D341Med (cell line): Measurements from ENCODE around the gene BCL11A.

Source experiments
- DNase-seq: peaks from one replicate; pipeline ENCODE4 v3.0.0; 2012; ENCODE audit warnings: low spot score

Gene BCL11A

DNA sequence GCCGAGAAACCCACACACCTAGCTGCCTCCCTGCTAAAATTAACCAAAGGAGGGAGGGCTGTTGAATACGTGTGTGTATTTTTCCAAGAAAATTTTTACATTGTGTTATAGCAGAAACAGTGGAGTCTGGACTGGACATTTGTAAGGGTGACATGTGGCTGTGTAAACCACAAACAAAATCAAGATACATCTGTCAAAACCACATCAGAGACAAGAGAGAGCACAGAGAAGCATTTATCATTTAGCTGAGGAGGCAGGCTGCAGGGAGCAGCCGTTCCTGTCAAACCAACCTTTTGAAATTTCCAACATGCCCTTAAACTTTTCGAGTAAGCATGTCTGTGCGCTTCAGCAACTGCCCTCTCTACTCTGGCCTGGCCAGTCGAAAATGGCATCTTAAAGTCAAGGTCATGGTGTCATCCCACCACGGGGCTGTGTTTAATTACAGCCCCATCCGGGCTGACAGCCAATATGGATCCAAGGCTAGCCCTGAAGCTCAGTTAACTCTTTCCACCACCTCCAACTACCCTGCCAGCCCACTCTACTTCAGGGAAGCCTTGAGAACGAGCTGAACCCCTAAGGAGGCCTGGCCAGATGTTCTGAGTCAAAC, 8.4 kb downstream of the BCL11A start:
- no peak for DNase-seq

DNA sequence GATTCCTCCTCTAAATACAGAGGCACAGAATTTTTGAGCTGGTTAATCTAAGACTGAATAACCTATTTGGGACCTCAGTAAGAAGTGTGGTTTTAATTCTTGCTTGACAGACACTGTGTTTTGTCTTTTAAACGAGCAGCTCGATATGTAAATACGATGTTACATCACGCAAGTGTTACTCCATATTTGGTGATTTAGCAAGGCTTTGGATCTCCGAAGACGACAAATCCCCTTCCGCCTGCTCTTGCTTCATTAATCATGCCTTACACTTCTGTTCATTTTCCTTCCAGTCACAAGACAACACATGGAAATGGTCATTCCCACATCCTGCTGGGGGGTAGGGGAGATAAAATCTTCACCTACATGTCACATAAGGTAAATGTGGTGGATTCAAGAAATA, 9.4 kb downstream of the BCL11A start:
- no peak for DNase-seq

DNA sequence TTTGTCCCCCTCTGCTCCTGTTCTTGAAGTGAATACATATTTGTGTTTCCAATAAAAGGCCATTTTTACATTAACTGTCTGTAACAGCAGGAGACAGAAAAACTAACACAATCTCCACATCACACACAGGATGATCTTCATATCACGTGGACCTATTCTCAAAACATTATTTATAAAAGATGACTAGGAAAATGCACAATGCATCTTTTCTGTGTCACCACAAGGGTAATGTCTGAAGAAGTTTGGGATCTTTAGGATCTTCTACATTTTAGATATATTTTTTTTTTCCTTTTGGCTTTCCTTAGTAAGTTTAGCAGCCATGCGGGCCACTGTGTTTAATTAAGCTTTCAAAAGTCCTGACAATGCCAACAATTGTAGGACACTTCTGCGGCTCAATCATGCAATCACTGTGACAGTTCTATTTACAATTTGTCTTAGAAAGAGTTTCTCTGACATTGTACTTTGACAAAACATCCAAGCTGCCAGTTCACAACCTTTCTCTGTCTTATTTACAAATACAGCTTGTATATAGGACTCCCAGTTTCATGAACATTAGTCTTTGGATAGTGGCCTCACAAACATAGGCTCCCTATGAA, 12.3 kb downstream of the BCL11A start:
- DNase-seq: no peak

DNA sequence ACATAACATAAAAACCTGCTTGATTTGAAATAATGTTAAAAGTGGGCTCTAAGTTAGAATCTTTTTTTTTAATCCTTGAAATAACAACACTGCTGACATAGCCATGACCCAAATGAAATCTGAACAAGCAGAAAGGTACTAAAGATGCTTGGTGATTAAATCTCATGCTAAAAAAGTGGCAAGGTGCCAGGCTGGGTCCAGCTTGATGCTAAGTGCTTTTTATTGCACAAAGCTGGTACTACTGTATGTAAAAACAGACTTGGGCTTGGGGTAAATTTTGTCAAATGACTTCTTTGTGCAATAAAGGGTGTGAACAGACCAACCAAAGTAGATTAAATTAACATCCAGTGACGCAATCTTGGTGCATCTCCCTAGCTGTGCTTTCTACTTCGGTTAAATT, 13.4 kb downstream of the BCL11A start:
- no peak for DNase-seq

DNA sequence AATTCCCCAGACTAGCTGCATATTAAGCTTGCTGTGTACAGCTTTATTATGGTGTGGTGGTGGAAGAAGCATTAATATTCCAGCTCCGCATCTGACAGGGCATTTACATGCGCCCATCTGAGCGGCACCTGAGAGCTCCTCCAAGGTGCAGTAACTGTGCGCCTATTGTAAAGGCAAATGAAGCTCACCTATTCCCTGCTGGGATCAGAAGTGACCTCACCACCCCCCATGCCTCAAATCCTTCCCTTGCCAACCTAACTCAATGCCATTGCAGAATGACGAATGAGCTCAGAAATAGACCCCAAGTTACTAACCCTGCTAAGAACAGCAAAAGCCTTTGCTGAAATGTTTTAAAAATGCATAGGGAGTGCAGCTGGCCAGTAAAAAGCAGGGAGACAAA, 14.3 kb downstream of the BCL11A start:
- no peak for DNase-seq

DNA sequence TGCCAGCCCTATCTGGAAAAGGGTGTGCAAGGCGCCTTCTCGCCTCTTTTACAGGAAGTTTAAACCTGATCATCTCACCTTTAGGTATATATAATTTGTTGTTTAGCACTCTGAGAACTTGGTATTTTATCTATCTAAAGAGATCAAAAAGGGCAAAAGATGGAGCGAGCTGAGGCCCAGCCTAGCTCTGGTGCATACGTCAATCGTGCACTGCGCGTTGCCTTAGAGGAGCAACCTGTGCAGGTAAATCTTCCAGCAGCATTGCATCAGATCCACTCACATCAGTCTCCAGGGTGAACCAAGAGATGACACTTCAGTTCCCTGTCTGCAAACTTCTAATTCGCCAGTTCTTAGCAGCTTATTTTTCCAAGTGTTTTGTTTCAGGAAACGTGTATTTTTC, 15.4 kb downstream of the BCL11A start:
- DNase-seq: no peak

DNA sequence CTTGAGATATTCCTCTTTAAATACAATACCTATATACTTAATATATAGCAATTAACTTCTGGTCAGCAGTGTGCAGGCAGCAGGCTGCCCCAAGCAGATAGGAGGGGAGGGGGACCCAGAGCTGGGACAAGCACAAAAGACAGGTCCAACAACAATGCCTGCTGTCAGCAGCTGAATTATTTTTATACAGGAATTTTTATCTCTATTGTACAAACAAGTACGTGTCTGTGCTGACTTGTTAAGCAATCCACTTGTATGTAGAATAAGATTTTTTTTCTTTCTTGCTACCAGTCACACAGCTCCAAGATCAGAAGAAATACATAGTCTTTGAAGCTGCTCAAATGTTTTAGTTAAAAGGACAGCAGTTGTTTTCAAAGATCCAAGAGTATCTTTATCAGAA, 16.7 kb downstream of the BCL11A start:
- DNase-seq: no peak

DNA sequence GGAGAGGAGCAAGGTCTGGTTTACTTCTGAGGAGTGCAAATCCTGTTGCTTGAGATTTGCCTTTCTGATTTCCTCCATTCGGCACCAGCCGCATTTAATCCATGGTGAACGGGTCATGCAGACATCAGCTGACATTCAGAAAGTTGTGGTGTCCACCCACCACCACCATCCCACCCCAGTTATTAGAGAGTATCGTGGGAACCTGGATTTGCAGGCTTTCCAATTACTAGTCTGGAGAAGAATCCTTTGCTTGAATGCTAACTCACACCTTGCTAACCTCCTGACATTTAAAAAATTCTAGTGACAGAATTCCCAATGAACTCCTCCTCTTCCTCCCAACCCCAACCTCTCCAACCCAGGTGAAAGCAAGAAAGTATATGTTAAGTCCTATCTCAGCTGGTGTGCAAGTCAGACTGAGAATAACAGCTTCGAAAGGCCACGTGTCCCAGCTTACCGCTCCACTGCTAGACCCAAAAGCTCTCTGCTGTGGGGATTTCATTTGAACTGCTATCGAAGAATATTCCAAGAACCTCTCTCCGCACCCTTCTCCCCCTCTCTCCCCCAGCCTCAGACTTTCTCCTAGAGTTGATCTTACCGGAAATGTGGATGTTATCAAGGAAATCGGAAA, 17.7 kb downstream of the BCL11A start:
- no peak for DNase-seq

DNA sequence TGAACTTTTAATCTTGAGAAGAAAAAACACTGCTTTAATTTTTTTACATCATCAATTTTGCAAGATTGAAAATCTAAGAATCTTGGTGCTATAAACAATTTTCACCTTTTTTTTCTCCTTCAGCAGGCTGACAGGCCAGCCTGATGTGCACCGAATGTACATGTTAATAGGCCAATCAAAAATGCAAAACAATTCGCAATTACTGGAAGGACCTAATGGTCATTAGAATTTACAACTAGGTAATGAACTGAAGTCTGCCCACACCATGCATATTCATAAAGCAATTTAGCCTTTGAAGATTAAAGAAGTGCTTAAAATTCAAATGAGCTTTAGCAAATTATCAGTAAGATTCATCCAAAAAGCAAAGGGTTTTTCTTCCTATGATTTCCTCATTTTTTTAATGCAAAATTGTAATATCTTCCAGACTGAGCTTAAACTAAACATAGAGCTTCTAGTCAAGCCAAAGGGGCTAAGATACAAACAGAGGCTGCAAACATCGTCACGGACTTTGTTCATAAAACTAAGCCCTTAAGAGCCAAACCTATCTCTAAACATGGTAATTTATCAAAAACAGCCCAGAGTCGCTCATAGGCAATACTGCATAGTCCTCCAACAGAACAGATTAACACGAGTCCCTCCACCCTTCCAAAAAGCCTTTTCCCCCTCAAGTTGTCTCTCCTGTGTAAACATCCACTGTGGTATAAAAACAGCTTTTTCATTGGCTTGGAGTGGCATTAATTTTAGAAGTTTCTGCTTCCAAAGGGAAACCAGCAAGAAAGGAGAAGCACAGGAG, 18.4 kb downstream of the BCL11A start:
- DNase-seq: no peak

DNA sequence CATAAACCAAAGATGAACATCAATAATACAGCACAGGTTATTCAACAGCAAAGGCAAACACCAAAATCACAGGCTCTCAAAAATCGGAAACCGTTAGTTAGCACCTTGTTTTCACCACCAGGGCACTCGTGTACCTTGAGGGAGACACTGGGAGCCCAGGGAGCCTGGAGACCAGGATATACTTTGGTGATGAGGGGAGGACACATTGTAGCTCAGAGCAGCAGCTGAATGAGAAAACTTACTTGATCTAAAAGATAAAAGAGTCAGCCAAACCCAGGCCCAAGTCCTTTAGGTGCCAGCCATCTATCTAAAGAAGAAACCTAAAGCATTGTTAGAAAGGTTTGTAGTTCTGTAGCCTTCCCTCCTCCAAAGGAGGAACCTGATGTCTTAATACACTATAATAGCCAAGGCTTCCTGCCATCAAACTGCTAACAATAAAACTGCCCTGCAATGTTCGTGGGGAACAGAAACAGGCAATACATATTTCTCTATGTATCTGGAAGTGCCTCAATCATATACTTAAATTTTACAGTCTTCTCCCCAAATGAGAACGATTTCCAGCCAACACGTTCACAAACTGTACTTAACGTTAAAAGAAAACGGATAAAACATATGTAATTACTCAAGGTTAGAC, 19.3 kb downstream of the BCL11A start:
- DNase-seq: no peak

DNA sequence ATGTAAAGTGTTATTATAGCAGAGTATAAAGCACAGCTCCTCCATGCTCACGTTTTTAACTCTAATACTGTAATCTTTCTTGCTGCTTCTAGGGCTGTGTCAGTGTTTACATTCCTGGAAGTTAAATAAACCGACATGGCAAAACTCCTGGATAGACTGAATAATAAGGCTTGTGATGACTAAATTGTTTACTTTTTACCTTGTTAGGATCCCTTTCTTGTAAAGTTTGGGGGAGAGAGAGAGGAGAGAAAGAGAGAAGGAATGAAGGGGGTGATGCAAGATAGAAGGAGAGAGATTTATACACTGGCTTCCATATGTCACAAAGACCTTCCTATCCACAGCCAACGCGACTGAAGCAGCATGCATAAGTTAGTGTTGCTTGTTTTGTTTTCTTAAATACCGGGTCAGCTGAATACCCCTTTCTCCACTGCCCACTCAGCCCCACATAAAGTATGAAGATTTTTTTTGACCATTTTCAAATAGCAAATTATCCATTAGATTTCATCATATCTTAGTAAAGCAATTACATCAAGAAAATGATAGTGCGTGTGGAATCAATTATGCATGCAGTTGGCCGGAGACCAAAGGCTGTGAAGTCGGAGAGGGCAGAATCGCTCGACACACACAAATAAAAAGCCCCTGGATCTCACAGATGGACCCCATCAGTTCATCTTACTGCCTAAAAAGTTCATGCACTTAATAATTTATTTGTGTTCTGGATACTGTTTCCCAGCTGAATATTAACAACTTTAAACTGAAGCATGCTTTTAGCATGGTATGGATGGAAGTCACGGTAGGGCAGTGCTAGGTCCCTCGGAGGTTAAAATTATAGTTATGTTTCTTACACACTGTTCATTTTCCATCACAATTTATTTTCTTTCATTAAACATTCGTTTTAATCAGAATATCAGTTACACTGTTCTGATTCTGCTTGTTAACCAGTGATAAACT, 20.1 kb downstream of the BCL11A start:
- no peak for DNase-seq

DNA sequence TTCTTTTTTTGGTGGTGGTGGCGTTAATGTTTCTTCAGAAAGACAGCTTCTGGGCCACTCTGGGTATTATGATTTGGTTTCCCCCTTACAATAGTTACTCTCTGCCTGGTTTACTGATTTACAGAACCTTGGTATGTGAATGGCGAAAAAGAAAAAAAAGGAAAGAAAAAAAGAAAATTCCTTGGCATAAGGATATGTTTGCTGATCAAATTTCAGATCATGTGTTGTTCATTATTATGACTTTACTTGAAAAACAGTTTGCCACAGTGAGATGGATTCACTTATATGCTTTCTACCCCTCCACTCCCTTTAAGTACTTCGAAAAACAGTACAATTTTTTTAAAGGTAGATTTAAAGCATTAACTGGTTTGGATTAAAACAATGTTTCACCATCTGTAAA, 21.0 kb downstream of the BCL11A start:
- DNase-seq: no peak

DNA sequence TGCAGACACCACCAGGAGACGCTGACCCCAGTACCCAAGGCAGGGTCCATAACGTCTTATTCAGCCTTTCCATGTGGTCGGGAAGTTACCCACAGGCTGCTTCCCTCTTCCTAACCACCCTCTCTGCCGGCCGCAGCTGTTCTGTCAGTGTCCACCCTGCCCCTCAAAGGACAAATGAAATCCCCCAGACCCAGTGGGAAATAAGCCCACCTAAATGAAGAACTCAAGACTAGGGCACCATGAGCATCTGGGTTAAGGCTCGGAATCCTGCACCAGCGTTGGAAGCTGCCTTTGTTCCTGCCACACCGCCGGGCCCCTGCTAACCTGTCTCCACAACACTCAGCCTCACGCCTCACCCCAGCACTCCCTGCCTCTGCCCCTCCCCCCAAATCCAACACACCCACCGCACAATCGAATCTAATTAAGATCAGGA, 21.7 kb downstream of the BCL11A start:
- DNase-seq: no peak

DNA sequence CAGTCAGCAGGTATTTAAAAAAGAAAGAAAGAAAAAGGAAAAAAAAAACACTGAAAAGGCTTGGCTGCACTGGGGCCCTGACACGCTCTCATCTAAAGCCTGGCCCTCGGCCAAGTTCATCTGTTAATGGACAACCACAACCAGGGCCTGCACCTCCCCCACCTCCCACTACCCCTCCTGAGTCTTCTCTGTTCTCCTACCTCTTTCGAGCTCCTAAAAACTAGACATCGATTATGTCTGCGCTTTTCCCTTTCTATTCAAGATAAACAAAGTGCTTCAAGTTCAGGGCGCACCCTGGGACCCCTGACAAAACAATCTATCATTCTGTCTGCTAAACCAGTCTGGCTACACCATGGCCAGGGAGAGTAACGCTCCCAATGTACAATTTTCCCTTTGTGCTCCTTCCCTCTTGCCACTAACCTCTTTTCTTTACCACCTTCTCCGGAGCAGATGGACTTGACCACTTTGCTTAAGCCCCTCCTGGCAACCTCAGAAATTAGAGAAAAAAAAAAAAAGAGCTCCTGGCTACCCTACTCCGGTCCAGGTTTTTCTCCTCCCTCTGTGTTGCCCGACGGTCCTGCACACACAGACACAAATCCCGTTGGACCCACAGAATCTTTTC, 22.7 kb downstream of the BCL11A start:
- peak; percentile 76 for DNase-seq

DNA sequence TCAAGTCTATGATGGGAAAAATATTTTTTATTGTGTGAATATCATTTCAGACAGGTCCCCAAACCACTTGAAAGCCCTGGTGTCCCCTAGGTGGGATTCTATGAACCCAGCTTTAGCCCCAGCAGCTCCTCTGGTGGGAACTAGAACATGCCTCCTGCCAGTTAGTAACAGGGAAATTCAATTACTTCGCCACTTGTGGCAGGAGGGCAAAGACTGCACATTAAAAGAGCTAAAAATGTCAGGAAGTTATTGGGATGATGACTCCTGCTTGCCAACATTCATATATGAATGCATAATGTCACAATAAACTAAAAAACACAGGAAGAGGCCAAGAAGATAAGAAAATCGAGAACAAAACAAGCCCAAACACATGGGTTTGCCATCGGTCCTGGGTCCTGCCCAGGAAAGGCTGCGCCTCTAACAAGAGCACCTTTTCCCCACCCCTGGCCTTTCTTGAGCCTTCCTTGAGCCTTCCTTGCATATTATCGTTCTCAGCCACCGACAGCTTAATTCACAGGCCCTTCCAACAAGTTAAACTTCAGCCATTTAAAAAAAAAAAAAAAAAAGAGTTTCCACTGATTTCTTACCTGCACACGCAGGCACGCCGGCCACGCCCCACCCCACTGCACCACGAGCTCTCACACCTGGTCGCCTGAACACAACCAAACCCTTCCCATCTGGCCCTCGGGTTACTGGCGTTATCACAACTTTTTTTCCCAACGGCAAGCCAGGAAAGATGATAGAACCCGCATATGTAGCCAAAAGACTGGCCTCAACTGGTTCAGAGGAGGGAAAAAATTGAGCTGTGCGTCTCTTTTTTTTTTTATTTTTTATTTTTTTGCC, 23.4 kb downstream of the BCL11A start:
- DNase-seq: no peak

DNA sequence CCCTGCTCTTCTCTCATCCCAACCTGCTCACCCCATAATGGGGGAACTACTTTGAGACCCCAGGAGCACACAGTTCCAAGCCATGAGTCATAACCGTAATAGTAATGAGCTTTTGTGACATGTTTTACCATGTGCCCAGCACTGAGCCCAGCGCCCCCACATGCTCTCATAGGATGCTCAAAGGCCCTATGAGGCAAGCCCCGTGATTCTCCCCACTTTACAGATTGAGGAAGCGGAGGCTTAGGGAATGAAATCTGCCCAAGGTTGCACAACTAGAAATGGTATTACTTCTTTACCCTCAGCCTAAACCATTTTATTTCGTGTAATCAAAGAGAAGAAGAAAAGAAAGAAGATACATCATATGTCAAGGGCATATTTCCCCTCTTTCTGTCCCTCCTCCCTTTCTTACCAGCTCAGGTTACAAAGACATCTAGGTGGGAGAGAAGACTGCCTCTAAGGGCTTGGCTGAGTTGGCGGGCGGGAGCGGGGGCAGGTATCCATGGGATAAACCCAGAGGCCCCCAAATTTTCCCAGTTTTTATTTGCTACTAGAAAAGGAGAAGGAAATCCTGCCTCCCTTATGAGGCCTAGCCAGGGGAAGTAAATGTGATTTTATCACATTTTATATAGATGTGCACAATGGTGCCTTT, 24.2 kb downstream of the BCL11A start:
- DNase-seq: no peak

DNA sequence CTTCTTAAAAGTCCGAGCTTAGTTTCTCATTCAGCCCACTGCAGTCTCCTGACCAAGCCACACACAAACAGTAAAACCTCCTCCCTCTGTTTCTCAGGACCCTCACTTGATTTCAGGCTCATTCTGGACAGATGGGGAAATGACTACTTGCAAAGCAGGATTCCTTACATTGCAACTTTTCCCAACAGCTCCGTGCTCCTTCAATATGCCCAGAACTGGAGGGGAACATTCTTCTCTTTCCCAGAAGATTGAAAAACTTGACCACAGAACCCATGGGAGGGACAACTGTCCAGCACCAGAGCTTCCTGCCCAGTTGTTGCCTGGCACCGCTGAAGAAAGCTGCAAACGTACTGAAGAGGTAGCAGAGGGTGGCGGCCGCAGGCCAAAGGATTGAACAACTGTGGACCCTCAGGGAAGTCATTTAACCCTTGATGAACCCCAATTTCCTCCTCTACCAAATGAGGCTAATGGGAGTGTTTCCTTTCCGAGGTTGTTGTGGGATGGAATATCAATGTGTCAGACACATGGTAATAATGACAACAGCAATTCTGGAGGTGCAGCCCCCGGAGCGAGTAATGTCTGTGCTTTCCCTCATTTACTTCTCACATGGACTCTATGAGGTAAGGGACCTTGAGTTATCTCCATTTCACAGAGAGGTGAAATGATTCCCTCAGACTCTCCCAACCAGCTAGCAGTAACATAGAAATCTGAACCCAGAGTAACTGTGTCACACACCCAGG, 25.0 kb downstream of the BCL11A start:
- DNase-seq: no peak

DNA sequence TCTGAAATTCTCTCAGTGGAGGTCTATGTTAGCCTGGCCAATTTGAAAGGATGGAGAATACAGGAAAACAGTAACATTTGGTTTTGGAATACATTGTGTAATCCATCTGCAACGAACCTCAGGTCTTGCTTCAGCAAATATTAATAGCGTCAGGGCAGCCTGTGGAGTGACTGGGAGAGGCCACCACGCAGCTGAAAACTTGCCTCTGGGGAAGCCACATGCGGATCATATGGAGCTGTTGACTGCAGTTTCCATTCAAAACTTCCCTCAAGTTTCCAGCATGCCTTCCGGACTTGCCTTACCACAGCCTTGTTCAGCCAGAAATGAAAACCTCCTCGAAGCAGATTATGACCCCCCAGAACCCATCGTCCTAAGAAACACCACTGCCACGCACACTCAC, 25.7 kb downstream of the BCL11A start:
- DNase-seq: no peak

DNA sequence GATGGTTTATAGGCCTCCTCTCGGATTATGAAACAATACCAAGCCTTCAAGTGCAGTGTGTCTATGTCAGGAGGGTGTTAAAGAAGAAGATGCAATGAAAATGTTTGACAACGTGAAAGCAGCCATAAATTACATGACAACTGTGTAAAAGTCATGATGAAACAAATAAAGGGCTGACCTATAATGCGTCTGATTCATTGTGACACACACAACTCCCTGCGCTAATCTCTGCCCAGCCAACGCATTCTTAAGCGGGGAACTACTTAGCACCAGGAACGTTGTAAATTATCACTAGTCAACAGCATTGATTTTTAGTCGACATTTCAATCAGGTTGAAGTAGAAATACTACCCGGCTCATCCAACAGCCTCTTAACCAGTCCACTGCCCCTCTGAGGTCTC, 26.8 kb downstream of the BCL11A start:
- no peak for DNase-seq
